Heart left ventricle (tissue), 13 donors: ENCODE results near the gene MAD2L2.

Experiments
- CTCF ChIP-seq, 12 donors: fragments of 200-600 bp; sonication (generic) in 4 of 12; IDR thresholded peaks; one replicate each; pipeline versions ENCODE4 v1.5.0 to v1.8.0; 2018 to 2022; ENCODE audit warnings: antibody characterized with exemption in 12 of 12, mild to moderate bottlenecking in 5 of 12
- POLR2A ChIP-seq, 2 donors: fragments of 450-650 bp; IDR thresholded peaks; one replicate each; pipeline ENCODE4 v1.6.1; 2017; ENCODE audit warnings: antibody characterized with exemption in 2 of 2, mild to moderate bottlenecking in 2 of 2, moderate library complexity in 2 of 2
- donor health status: ischemic (EF 13 %, LVEDD 7.1; RV severe dilation, severe dysfunction).
- donor health status: DM: no; HTN: yes; CAD: no.
- donor health status: DM: no; HTN: no; CAD: no.
- donor health status: ischemic (EF 25% LVEDD 6.9; RV normal size, moderate dysfunction).
- donor health status: ischemic (EF 25% LVEDD 5.7; RV mildly dilated, moderate dysfunction).
- donor health status: ischemic (EF 35%, LVEDD 5.7; RV mildly dilated, moderate dysfunction).
- donor health status: nonischemic (EF 11% LVEDD 7.7; RV severe dilation, severe dysfunction).
- donor health status: DM: yes; HTN: yes; CAD: no.
- donor health status: PGD.
- donor health status: ischemic (EF 29% LVEDD 5.4; RV normal size, mild dysfunction).
- donor health status: nonischemic (EF 23%, LVEDD 6.1; RV moderate dilation, normal function).

- TF ChIP-seq CTCF (IDR thresholded peaks at IDR 0.05) (no peak), POLR2A (IDR thresholded peaks at IDR 0.05) (no peak)
Observed at GRCh38 chr1:11722538-11722937, 41.6 kb upstream of the MAD2L2 start.
